LNCAP (cell line): ENCODE measurements around the gene TEX53.
A peak's percentile ranks its signal among the peaks of the same experiment; 100 is the strongest.

Experiments used
- TF ChIP-seq, protein P1 (sequence below): fragments of 450-650 bp; IDR thresholded peaks from 2 replicates; pipeline ENCODE4 v1.5.1; 2017; ENCODE audit warnings: mild to moderate bottlenecking

Gene TEX53

DNA sequence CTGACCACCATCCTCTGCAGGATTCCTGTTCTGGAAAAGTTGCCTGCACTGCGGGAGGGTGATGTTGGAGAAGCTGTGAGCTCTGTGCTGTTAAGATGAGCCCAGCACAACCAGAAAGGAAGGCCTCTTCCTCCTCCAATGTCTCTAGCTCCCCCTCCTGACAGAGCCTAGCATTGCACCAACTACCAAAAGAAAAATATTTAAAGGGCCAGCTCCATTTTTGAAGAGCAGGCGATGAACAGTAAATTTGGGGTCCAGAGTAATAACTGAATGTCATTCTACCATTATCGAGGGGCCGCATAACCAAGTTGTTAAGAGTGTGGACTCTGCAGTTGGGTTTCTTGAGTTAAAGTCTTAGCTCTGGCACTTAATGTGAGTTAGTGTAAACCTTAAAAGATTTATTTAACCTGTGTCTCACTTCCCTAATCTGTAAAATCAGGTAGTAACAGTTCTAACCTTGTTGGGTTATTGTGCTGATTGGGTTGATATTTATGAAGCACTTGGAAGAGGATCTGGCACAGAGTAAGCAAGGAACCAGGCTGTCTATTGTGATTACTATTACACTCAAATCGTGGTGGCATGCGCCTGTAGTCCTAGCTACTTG lies 3.9 kb downstream of the TEX53 start:
- TF ChIP-seq, protein P1, sequence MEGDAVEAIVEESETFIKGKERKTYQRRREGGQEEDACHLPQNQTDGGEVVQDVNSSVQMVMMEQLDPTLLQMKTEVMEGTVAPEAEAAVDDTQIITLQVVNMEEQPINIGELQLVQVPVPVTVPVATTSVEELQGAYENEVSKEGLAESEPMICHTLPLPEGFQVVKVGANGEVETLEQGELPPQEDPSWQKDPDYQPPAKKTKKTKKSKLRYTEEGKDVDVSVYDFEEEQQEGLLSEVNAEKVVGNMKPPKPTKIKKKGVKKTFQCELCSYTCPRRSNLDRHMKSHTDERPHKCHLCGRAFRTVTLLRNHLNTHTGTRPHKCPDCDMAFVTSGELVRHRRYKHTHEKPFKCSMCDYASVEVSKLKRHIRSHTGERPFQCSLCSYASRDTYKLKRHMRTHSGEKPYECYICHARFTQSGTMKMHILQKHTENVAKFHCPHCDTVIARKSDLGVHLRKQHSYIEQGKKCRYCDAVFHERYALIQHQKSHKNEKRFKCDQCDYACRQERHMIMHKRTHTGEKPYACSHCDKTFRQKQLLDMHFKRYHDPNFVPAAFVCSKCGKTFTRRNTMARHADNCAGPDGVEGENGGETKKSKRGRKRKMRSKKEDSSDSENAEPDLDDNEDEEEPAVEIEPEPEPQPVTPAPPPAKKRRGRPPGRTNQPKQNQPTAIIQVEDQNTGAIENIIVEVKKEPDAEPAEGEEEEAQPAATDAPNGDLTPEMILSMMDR = peak; percentile 91

DNA sequence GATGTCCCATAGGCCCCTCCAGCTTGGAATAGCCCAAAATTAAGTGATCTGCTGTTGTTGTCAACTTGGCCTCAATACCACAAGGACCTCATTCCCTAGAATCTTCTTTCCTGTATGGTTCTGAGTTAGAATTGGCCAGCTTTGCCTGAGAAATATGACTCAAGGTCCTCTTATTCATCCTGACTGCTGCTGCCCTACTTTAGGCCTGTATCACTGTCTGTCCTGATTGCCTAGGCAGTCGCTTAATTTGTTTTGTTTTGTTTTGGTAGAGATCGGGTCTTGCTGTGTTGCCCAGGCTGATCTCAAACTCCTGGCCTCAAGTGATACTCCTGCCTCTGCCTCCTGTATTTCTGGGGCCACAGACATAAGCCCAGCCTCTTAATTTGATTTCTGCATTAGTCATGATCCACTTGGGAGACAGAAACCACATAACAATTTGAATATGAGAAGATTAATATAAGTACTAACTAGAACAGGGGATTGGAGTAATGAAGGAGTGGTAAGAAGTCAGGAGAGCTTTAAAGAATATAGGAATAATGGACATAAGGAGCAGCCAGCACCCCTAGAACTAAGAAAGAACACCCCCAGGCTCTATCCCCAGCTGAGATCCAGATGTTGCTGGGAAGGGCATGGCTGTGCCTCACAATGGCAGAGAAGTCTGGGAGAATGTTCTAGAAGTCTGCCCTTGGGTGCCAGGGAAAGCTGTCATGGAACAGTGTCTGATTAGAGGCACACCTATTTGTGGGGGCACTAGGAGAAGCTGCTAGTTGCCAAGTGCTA lies 4.6 kb downstream of the TEX53 start:
- TF ChIP-seq, protein P1 = no peak

DNA sequence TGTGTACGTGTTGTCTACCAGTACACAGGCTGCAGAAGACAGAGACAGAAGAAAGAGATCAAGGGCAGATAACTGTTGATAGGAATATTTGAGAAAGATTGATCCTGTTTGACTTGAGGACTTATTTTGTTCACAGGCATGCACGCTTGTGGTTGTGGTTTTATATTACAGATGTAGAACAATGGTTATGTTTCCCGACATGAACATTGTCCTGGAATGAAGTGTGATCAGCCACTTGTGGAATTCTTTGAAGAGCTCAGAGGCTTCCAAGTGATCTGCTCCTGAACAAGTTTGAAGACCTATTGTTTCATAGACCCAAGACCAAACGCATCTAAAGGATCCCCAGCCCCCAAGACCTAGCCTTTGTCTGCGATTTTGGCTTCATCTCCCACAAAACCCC lies 13.7 kb downstream of the TEX53 start:
- TF ChIP-seq, protein P1 = no peak

DNA sequence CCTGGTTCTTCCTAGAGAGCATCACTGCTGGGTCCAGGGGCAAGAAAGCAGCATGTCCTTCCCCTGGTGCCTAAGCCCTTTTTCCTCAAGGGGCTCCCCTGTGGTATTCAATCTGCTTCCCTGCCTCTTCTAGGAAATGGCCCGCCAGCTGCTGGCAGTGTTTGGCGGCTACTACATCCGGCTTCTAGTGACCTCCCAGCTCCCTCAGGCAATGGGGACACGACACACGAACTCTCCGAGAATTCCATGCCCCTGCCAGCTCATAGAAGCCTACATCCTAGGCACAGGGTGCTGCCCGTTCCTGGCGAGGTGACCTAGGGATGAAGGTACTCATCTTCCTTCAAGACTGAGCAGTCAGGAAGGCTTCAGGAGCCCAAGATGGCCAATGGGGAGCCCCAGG lies 14.6 kb downstream of the TEX53 start:
- TF ChIP-seq, protein P1 = no peak

DNA sequence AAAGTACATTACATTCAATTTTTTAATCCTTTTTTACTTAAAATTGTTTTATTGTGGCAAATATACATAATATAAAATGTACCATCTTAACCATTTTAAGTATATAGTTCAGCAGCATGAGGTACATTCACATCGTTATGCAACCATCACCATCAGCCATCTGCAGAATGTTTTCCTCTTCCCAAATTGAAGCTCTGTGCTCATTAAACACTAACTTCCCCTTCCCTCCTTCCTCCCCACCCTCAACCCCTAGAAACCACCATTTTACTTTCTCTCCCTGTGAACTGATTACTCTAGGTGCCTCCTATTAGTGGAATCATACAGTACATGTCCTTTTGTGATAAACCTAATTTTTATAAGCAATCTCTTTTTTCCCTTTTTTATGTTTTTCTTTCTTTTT lies 15.6 kb downstream of the TEX53 start:
- TF ChIP-seq, protein P1 = no peak

DNA sequence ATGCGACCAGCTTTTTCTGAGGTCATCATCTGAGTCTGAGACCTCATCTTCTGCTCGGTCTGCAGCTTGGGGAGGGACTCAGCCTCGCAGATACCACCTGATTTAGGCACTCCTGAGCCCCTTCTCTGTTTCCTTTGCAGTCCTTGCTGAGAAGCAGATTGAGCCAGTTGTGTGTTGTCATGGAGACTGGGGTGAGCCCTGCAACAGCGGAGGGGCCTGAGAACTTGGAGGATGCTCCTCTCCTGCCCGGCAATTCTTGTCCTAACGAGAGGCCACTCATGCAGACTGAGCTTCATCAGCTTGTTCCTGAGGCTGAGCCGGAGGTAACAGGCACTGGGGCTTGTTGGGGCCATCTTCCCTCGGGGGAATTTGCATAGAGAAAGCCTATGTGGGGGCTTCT lies 19.2 kb downstream of the TEX53 start:
- TF ChIP-seq, protein P1 = no peak

DNA sequence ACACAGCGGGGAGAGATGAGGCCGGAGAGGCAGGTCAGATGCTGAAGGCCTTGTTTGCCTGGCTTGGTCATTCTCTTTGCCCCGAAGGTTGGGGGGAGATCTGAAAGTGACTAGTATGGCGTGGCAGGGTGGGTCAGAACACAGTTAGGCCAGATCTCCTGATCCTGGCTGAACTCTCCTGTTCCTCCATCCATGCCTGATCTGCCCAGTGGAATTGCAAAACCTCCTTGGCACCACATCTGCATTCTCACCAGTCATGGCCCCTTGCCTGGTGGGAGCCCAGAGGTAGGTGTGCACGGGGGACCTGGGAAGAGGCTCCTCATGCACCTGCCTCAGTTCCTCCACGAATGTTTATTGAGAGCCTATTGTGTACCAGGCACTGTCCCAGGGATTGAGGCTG lies 23.2 kb downstream of the TEX53 start:
- TF ChIP-seq, protein P1 = no peak
